WTC11 (cell line): ENCODE data around the gene BCL7B. TPM values are rescaled to one million over a fixed set of nuclear protein-coding genes. Genes with fewer than 3 reads are reported as not detected.
A peak's percentile ranks its signal among the peaks of the same experiment; 100 is the strongest.

ENCODE experiments used
- ATAC-seq: fragments of 200-7000 bp; cut with Tn5 transposase; 2 replicates; pipeline ENCODE4 v1.10.0; 2021; ENCODE audit warnings: mild to moderate bottlenecking, moderate library complexity
- CTCF ChIA-PET: fragments of 300-600 bp; sonication (Branson Sonifier 250); formaldehyde crosslinking; loops from one replicate; lab custom pipeline; 2021; ENCODE audit warnings: antibody characterized with exemption; lab: Charles Lee
- POLR2A ChIA-PET: fragments of 350-600 bp; sonication (Branson Sonifier 250); formaldehyde crosslinking; loops from one replicate; lab custom pipeline; 2021; ENCODE audit warnings: antibody characterized with exemption; lab: Charles Lee
- DNase-seq: peaks from one replicate; pipeline ENCODE4 v3.0.0; 2021; ENCODE audit warnings: low spot score
- H3K27ac Mint-ChIP-seq: 2 replicates; pipeline ENCODE4 v1.8.0; 2021; ENCODE audit warnings: mixed read lengths
- H3K27me3 Mint-ChIP-seq: 2 replicates; pipeline ENCODE4 v1.8.0; 2021; ENCODE audit warnings: low read depth, mild to moderate bottlenecking, moderate library complexity, mixed read lengths
- H3K36me3 Mint-ChIP-seq: 2 replicates; pipeline ENCODE4 v1.8.0; 2021; ENCODE audit warnings: mixed read lengths
- H3K4me1 Mint-ChIP-seq: 2 replicates; pipeline ENCODE4 v1.8.0; 2022; ENCODE audit warnings: mixed read lengths
- H3K4me3 Mint-ChIP-seq: 2 replicates; pipeline ENCODE4 v1.8.0; 2021; ENCODE audit warnings: mild to moderate bottlenecking, moderate library complexity, mixed read lengths
- H3K9me3 Mint-ChIP-seq: 2 replicates; pipeline ENCODE4 v1.8.0; 2021; ENCODE audit warnings: mixed read lengths
- AFF4 ChIP-seq: sonication (generic); formaldehyde crosslinking; IDR thresholded peaks from 2 replicates; pipeline ENCODE4 v1.8.1; 2023; ENCODE audit warnings: mild to moderate bottlenecking, missing genetic modification reagents, borderline replicate concordance
- ATF1 ChIP-seq: sonication (generic); formaldehyde crosslinking; IDR thresholded peaks from 2 replicates; pipeline ENCODE4 v1.8.1; 2023; ENCODE audit warnings: mild to moderate bottlenecking, moderate library complexity, missing genetic modification reagents
- CBFB ChIP-seq: sonication (generic); formaldehyde crosslinking; IDR thresholded peaks from 2 replicates; pipeline ENCODE4 v1.8.1; 2022; ENCODE audit warnings: mild to moderate bottlenecking, low read depth, missing genetic modification reagents
- GTF2I ChIP-seq: fragments of 250-450 bp; sonication (Bioruptor Pico); conservative IDR thresholded peaks from 2 replicates; pipeline ENCODE4 v1.4.0; 2021; ENCODE audit warnings: mild to moderate bottlenecking
- MAX ChIP-seq: sonication (generic); formaldehyde crosslinking; IDR thresholded peaks from 2 replicates; pipeline ENCODE4 v1.8.0; 2022; ENCODE audit warnings: mild to moderate bottlenecking, missing genetic modification reagents
- PRDM15 ChIP-seq: sonication (generic); formaldehyde crosslinking; IDR thresholded peaks from 2 replicates; pipeline ENCODE4 v1.8.0; 2022; ENCODE audit warnings: missing genetic modification reagents
- PRRX2 ChIP-seq: fragments of 250-450 bp; sonication (Bioruptor Pico); IDR thresholded peaks from 2 replicates; pipeline ENCODE4 v1.8.0; 2021; ENCODE audit warnings: mild to moderate bottlenecking
- SMAD3 ChIP-seq: sonication (generic); formaldehyde crosslinking; IDR thresholded peaks from 2 replicates; pipeline ENCODE4 v1.8.0; 2022; ENCODE audit warnings: missing genetic modification reagents, mild to moderate bottlenecking, borderline replicate concordance
- SOX15 ChIP-seq: fragments of 250-450 bp; sonication (Bioruptor Pico); IDR thresholded peaks from 2 replicates; pipeline ENCODE4 v1.9.0; 2021; ENCODE audit warnings: mild to moderate bottlenecking
- ZBTB21 ChIP-seq: sonication (generic); formaldehyde crosslinking; IDR thresholded peaks from 2 replicates; pipeline ENCODE4 v1.8.1; 2023; ENCODE audit warnings: mild to moderate bottlenecking, missing genetic modification reagents, borderline replicate concordance
- ZNF121 ChIP-seq: sonication (generic); formaldehyde crosslinking; IDR thresholded peaks from 2 replicates; pipeline ENCODE4 v1.8.0; 2023; ENCODE audit warnings: missing genetic modification reagents
- ZNF423 ChIP-seq: fragments of 250-450 bp; sonication (Bioruptor Pico); IDR thresholded peaks from 2 replicates; pipeline ENCODE4 v2.1.2; 2022; ENCODE audit warnings: mild to moderate bottlenecking, moderate library complexity
- ZNF425 ChIP-seq: fragments of 250-450 bp; sonication (Bioruptor Pico); conservative IDR thresholded peaks from 2 replicates; pipeline ENCODE4 v1.9.0; 2021; ENCODE audit warnings: mild to moderate bottlenecking
- ZNF671 ChIP-seq: fragments of 250-450 bp; sonication (Bioruptor Pico); IDR thresholded peaks from 2 replicates; pipeline ENCODE4 v1.8.0; 2021; ENCODE audit warnings: mild to moderate bottlenecking
- total RNA-seq: library from RNA; stranded (reverse); gene quantifications from 3 replicates; pipeline ENCODE4 v1.2.3, GENCODE V29; 2021
- TF ChIP-seq, protein P1 (sequence below): fragments of 250-450 bp; sonication (Bioruptor Pico); IDR thresholded peaks from 2 replicates; pipeline ENCODE4 v1.9.0; 2021; ENCODE audit warnings: mild to moderate bottlenecking

BCL7B gene
- total RNA-seq, 1 experiment from 2014 or later, result 28.5 TPM

GRCh38 chr7:73544678-73545077 is 12.8 kb downstream of the BCL7B start:
- ChIA-PET POLR2A (no interaction called here), CTCF (no interaction called here)
- Mint-ChIP-seq H3K27me3 (no peaks in the 10 kb centered on the region), H3K4me1 (no peaks in the 10 kb centered on the region), H3K36me3 (peaks cover 20% of the 10 kb centered on the region), H3K4me3 (no peak overlapping the region), H3K9me3 (no peaks in the 10 kb centered on the region), H3K27ac (no peak overlapping the region)
- DNase-seq, result no peak
- TF ChIP-seq GTF2I (CRISPR knock-in tag), result 0 out of 2 replicates have a peak, but pooled peaks have one; percentile 7
- peak; percentile 86 for TF ChIP-seq ZNF121 (CRISPR knock-in tag)
- TF ChIP-seq ATF1 (CRISPR knock-in tag), result no peak
- ATAC-seq, result no peak

DNA sequence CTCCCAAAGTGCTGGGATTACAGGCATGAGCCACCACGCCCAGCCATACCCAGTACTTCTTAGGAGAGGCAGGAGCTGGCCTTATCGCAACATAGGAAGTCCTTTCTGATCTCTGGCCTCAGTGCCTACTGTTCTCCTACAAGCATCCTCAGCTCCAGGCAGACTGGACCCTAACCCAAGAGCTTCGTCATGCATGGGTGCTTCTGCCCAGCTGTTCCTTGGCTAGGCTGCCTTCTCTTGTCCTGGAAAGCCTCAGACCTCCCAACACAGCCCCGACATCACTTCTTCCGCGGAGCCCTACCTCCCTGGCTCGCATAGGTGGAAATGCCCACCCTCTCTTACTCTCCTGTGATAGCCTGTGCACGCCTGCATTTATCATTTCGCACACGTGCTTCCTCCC is 15.8 kb downstream of the BCL7B start:
- POLR2A ChIA-PET, result no interaction called here
- Mint-ChIP-seq H3K4me1 (no peaks in the 10 kb centered on the region), H3K27ac (peak overlapping the region; percentile 76; the same call in 1 of the 2 replicates), H3K36me3 (peaks cover 36% of the 10 kb centered on the region), H3K27me3 (no peaks in the 10 kb centered on the region), H3K4me3 (no peak overlapping the region), H3K9me3 (no peaks in the 10 kb centered on the region)
- CTCF ChIA-PET, result no interaction called here
- no peak for TF ChIP-seq ZBTB21 (CRISPR knock-in tag)
- no peak for TF ChIP-seq ZNF423 (CRISPR knock-in tag)
- TF ChIP-seq ATF1 (CRISPR knock-in tag), result no peak
- TF ChIP-seq PRRX2 (CRISPR knock-in tag), result no peak
- no peak for TF ChIP-seq SMAD3 (CRISPR knock-in tag)
- TF ChIP-seq CBFB (CRISPR knock-in tag), result no peak
- TF ChIP-seq, protein P1, sequence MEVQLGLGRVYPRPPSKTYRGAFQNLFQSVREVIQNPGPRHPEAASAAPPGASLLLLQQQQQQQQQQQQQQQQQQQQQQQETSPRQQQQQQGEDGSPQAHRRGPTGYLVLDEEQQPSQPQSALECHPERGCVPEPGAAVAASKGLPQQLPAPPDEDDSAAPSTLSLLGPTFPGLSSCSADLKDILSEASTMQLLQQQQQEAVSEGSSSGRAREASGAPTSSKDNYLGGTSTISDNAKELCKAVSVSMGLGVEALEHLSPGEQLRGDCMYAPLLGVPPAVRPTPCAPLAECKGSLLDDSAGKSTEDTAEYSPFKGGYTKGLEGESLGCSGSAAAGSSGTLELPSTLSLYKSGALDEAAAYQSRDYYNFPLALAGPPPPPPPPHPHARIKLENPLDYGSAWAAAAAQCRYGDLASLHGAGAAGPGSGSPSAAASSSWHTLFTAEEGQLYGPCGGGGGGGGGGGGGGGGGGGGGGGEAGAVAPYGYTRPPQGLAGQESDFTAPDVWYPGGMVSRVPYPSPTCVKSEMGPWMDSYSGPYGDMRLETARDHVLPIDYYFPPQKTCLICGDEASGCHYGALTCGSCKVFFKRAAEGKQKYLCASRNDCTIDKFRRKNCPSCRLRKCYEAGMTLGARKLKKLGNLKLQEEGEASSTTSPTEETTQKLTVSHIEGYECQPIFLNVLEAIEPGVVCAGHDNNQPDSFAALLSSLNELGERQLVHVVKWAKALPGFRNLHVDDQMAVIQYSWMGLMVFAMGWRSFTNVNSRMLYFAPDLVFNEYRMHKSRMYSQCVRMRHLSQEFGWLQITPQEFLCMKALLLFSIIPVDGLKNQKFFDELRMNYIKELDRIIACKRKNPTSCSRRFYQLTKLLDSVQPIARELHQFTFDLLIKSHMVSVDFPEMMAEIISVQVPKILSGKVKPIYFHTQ (CRISPR knock-in tag), result no peak
- no peak for TF ChIP-seq ZNF671 (CRISPR knock-in tag)
- ATAC-seq (no peak), DNase-seq (no peak)

DNA sequence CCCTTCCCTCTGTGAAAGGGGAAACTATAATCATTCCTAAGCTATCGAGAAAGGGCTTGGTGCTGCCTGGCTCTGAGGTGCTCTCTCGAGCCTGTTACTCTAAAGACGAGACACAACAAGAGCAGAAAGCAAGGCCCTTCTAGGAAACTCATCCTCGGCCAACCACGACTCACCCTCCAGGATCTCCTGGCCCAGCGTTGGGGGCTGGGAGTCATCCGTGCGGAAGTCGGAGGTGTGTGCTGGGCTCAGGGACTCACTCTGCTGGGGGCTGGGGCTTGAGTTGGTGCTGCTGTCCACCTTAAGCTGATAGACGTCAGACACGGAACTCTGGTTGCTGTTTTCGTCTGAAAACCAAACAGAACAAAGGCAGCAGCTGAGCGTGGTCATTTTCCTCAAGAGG is 17.8 kb downstream of the BCL7B start:
- TF ChIP-seq ZNF425 (CRISPR knock-in tag) (no peak), SOX15 (no peak), PRDM15 (CRISPR knock-in tag) (no peak), MAX (CRISPR knock-in tag) (no peak), AFF4 (CRISPR knock-in tag) (no peak)
- POLR2A ChIA-PET, result interaction anchor here (0.7 kb wide), 1 partner anchor 183 kb away, joined by 3 read pairs; no protein-coding TSS in a partner anchor
- no peaks in the 10 kb centered on the region for H3K9me3 Mint-ChIP-seq
- no peak overlapping the region for H3K4me3 Mint-ChIP-seq
- no peak for DNase-seq
- no peaks in the 10 kb centered on the region for H3K27me3 Mint-ChIP-seq
- H3K4me1 Mint-ChIP-seq, result no peaks in the 10 kb centered on the region
- no peak for ATAC-seq
- CTCF ChIA-PET, result no interaction called here
- no peak overlapping the region for H3K27ac Mint-ChIP-seq
- peaks cover 40% of the 10 kb centered on the region for H3K36me3 Mint-ChIP-seq
